Activated T-helper 17 cell treated with anti-CD3 and anti-CD28 coated beads, Interleukin-2, amount 50 U/mL, for 72 hours (primary cell): ENCODE data around the gene RBM42. TPM values are rescaled to one million over a fixed set of nuclear protein-coding genes. Genes with fewer than 3 reads are reported as not detected.
A peak's percentile ranks its signal among the peaks of the same experiment; 100 is the strongest.

Experiments used
- ATAC-seq: fragments of 150-1000 bp; cut with Tn5 transposase; replicated peaks from 2 replicates; pipeline ENCODE4 v1.10.0; 2021; ENCODE audit warnings: mild to moderate bottlenecking, moderate library complexity
- H3K27ac Mint-ChIP-seq: one replicate; pipeline ENCODE4 v1.8.0; 2022; ENCODE audit warnings: mixed read lengths
- H3K27me3 Mint-ChIP-seq: one replicate; pipeline ENCODE4 v1.8.0; 2022; ENCODE audit warnings: mixed read lengths
- H3K36me3 Mint-ChIP-seq: one replicate; pipeline ENCODE4 v1.8.0; 2022; ENCODE audit warnings: low read depth, mild to moderate bottlenecking, mixed read lengths
- H3K4me1 Mint-ChIP-seq: one replicate; pipeline ENCODE4 v1.8.0; 2022; ENCODE audit warnings: mixed read lengths
- H3K4me3 Mint-ChIP-seq: one replicate; pipeline ENCODE4 v1.8.0; 2022; ENCODE audit warnings: mild to moderate bottlenecking, mixed read lengths
- H3K9me3 Mint-ChIP-seq: one replicate; pipeline ENCODE4 v1.8.0; 2022; ENCODE audit warnings: mixed read lengths
- total RNA-seq, 2 donors: library from RNA; stranded (reverse); gene quantifications; one replicate each; pipeline ENCODE4 v1.2.3, GENCODE V29; 2022

Gene RBM42
- total RNA-seq, 2 donors from 2014 or later: 54.7 to 95.6 TPM

GRCh38 chr19:35636651-35637050 is 7.8 kb downstream of the RBM42 start:
- Mint-ChIP-seq H3K4me1 (no peaks in the 10 kb centered on the region), H3K36me3 (peaks cover 67% of the 10 kb centered on the region), H3K27me3 (no peaks in the 10 kb centered on the region), H3K4me3 (no peak overlapping the region), H3K9me3 (no peaks in the 10 kb centered on the region), H3K27ac (no peak overlapping the region)
- peak; percentile 67 for ATAC-seq

DNA sequence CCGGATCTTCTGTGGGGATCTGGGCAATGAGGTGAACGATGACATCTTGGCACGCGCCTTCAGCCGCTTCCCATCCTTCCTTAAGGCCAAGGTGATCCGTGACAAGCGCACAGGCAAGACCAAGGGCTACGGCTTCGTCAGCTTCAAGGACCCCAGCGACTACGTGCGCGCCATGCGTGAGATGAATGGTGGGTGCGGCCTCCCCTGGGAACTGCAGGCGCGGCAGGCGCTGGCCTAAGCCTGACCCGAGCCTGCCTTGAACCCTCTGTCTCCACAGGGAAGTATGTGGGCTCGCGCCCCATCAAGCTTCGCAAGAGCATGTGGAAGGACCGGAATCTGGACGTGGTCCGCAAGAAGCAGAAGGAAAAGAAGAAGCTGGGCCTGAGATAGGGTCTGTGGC is 8.3 kb downstream of the RBM42 start:
- H3K4me3 Mint-ChIP-seq: no peak overlapping the region
- H3K27me3 Mint-ChIP-seq: no peaks in the 10 kb centered on the region
- no peaks in the 10 kb centered on the region for H3K4me1 Mint-ChIP-seq
- no peaks in the 10 kb centered on the region for H3K9me3 Mint-ChIP-seq
- peaks cover 62% of the 10 kb centered on the region for H3K36me3 Mint-ChIP-seq
- no peak overlapping the region for H3K27ac Mint-ChIP-seq
- no peak for ATAC-seq

DNA sequence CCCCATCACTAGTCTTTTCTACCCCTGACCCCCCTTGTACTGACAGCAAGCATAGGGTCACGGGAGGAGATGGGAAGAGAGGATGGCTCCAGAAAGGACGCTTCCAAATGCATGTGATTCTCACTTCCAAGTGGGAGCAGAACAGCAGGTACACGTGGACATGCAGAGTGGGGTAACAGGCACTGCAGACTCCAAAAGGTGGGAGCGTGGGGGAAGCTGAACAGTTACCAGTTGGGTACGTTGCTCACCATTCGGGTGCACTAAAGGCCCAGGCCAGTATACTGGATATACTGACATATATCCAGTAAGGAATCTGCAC is 10.4 kb downstream of the RBM42 start:
- H3K27me3 Mint-ChIP-seq: no peaks in the 10 kb centered on the region
- H3K4me3 Mint-ChIP-seq: no peak overlapping the region
- no peaks in the 10 kb centered on the region for H3K9me3 Mint-ChIP-seq
- peaks cover 41% of the 10 kb centered on the region for H3K36me3 Mint-ChIP-seq
- no peak overlapping the region for H3K27ac Mint-ChIP-seq
- H3K4me1 Mint-ChIP-seq: no peaks in the 10 kb centered on the region
- no peak for ATAC-seq

- H3K9me3 Mint-ChIP-seq: no peaks in the 10 kb centered on the region
- ATAC-seq: no peak
- peaks cover under 1% of the 10 kb centered on the region for H3K4me1 Mint-ChIP-seq
- no peaks in the 10 kb centered on the region for H3K27me3 Mint-ChIP-seq
- H3K4me3 Mint-ChIP-seq: no peak overlapping the region
- H3K36me3 Mint-ChIP-seq: peaks cover 35% of the 10 kb centered on the region
- H3K27ac Mint-ChIP-seq: no peak overlapping the region
These were observed 11.0 kb downstream of the RBM42 start for GRCh38 chr19:35639863-35640262.

DNA sequence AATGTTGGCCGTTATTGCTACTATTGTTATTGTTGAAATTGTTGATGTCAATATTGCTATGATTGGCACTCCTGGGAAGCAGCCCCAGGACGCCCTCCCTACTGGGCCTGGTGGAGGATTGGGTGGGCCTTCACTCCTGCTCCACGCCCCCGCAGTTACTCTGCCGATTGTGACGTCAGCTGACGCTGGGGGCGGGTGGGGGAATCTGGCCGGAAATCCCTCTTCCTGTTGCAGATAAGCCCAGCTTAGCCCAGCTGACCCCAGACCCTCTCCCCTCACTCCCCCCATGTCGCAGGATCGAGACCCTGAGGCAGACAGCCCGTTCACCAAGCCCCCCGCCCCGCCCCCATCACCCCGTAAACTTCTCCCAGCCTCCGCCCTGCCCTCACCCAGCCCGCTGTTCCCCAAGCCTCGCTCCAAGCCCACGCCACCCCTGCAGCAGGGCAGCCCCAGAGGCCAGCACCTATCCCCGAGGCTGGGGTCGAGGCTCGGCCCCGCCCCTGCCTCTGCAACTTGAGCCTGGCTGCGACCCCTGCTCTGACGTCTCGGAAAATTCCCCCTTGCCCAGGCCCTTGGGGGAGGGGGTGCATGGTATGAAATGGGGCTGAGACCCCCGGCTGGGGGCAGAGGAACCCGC is 12.8 kb downstream of the RBM42 start, which contains the start of gene ETV2:
ETV2 (plus strand) TSS at position 231 of the 637 bp plus-strand sequence. CDS start 716 bp downstream, outside the sequence.
- no peaks in the 10 kb centered on the region for H3K27me3 Mint-ChIP-seq
- H3K36me3 Mint-ChIP-seq: peaks cover 17% of the 10 kb centered on the region
- peaks cover 6% of the 10 kb centered on the region for H3K4me1 Mint-ChIP-seq
- no peak for ATAC-seq
- no peaks in the 10 kb centered on the region for H3K9me3 Mint-ChIP-seq
- no peak within 1 kb of the TSS for H3K27ac Mint-ChIP-seq
- H3K4me3 Mint-ChIP-seq: peak within 1 kb of the TSS; percentile 83

- Mint-ChIP-seq H3K27me3 (no peaks in the 10 kb centered on the region), H3K27ac (no peak overlapping the region), H3K4me1 (peaks cover 6% of the 10 kb centered on the region), H3K36me3 (peaks cover 10% of the 10 kb centered on the region), H3K4me3 (peak overlapping the region; percentile 83), H3K9me3 (no peaks in the 10 kb centered on the region)
- no peak for ATAC-seq
These were observed 13.5 kb downstream of the RBM42 start for GRCh38 chr19:35642312-35642711.

DNA sequence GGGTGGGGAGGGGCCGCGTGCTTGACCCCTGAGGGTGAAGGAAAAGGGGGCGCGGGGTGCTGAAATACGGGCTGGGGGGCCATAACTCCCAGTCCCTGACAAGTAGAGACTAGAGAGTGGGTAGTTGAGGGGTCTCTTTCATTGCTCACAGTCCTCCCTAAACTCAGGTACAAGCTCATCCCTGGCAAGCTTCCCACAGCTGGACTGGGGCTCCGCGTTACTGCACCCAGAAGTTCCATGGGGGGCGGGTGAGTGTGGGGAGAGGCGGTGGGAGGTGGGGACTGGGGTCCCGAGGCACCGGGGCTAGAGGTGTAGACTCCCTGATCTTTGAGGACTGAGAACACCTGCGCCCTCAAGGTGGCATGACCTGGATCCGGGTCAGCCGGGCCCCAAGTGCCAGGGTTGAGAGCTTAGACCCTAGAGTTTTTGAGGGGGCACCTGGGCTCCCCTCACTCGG is 14.0 kb downstream of the RBM42 start:
- Mint-ChIP-seq H3K27me3 (no peaks in the 10 kb centered on the region), H3K4me1 (peaks cover 6% of the 10 kb centered on the region), H3K9me3 (no peaks in the 10 kb centered on the region), H3K4me3 (peak overlapping the region; percentile 83), H3K27ac (no peak overlapping the region), H3K36me3 (peaks cover 6% of the 10 kb centered on the region)
- ATAC-seq: no peak

DNA sequence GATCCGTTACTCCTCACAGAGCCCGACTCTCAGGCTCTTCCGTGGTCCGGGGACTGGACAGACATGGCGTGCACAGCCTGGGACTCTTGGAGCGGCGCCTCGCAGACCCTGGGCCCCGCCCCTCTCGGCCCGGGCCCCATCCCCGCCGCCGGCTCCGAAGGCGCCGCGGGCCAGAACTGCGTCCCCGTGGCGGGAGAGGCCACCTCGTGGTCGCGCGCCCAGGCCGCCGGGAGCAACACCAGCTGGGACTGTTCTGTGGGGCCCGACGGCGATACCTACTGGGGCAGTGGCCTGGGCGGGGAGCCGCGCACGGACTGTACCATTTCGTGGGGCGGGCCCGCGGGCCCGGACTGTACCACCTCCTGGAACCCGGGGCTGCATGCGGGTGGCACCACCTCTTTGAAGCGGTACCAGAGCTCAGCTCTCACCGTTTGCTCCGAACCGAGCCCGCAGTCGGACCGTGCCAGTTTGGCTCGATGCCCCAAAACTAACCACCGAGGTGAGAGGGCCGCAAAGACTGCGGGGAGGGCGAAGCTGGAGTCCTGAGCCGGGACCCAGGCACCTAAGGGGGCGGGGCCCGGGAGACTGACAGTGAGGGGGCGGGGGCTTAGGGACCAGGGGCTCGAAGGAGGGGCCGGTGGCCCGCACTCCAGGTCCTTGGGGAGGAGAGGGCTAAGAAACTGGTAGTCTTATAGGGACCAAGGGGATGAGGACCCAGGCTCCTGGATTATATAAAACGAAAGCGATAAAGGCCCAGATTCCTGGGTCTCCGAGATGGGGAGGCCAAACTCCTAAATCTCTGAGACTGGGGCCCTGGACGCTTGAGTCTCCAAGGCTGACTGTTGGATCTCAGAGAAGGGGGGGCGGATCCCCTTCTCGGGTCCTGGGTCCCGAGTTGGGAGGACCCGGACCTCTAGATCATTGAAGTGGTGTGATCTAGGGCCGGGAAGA is 14.7 kb downstream of the RBM42 start:
- H3K36me3 Mint-ChIP-seq: peaks cover 6% of the 10 kb centered on the region
- H3K9me3 Mint-ChIP-seq: no peaks in the 10 kb centered on the region
- H3K4me1 Mint-ChIP-seq: peaks cover 6% of the 10 kb centered on the region
- ATAC-seq: peak; percentile 57
- H3K27ac Mint-ChIP-seq: peak overlapping the region; percentile 39
- H3K4me3 Mint-ChIP-seq: peak overlapping the region; percentile 83
- no peaks in the 10 kb centered on the region for H3K27me3 Mint-ChIP-seq

GRCh38 chr19:35644206-35644986 is 15.6 kb downstream of the RBM42 start:
- Mint-ChIP-seq H3K36me3 (peaks cover 14% of the 10 kb centered on the region), H3K27ac (peak overlapping the region; percentile 39), H3K27me3 (no peaks in the 10 kb centered on the region), H3K4me1 (peaks cover 6% of the 10 kb centered on the region), H3K9me3 (no peaks in the 10 kb centered on the region), H3K4me3 (peak overlapping the region; percentile 83)
- ATAC-seq: peak; percentile 84

GRCh38 chr19:35644987-35645679 is 16.3 kb downstream of the RBM42 start:
- Mint-ChIP-seq H3K27me3 (no peaks in the 10 kb centered on the region), H3K36me3 (peaks cover 19% of the 10 kb centered on the region), H3K27ac (peak overlapping the region; percentile 39), H3K9me3 (no peaks in the 10 kb centered on the region), H3K4me1 (peaks cover 6% of the 10 kb centered on the region), H3K4me3 (peak overlapping the region; percentile 83)
- ATAC-seq: peak; percentile 25

DNA sequence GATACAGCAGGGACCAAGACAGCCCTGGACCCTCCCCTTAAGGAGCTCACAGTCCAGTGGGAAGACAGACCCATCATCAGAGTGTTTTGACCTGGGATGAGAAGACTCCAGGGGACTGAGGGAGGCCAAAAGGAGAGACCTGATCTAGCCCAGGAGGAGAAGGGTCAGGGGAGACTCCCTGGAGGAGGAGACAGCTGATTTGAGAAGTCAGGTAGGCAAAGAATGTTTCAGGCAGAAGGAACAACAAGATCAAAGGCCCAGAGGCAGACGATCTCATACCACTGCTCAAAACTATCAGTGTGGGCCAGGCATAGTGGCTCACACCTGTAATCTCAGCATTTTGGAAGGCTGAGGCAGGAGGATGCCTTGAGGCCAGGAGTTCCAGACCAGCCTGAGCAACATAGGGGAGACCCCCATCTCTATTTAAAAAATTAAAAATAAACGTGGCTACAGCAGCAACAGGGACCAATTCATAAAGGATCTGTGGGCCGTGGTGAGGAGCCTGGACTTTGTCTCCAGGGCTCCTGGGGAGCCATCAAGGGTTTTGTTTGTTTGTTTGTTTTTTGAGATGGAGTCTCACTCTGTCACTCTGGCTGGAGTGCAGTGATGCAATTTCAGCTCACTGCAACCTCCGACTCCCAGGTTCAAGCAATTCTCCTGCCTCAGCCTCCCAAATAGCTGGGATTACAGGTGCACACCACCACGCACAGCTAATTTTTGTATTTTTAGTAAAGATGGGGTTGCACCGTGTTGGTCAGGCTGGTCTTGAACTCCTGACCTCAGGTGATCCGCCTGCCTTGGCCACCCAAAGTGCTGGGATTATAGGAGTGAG is 17.1 kb downstream of the RBM42 start:
- Mint-ChIP-seq H3K9me3 (no peaks in the 10 kb centered on the region), H3K4me1 (peaks cover 6% of the 10 kb centered on the region), H3K27ac (no peak overlapping the region), H3K27me3 (no peaks in the 10 kb centered on the region), H3K36me3 (peaks cover 24% of the 10 kb centered on the region), H3K4me3 (peak overlapping the region; percentile 83)
- no peak for ATAC-seq

DNA sequence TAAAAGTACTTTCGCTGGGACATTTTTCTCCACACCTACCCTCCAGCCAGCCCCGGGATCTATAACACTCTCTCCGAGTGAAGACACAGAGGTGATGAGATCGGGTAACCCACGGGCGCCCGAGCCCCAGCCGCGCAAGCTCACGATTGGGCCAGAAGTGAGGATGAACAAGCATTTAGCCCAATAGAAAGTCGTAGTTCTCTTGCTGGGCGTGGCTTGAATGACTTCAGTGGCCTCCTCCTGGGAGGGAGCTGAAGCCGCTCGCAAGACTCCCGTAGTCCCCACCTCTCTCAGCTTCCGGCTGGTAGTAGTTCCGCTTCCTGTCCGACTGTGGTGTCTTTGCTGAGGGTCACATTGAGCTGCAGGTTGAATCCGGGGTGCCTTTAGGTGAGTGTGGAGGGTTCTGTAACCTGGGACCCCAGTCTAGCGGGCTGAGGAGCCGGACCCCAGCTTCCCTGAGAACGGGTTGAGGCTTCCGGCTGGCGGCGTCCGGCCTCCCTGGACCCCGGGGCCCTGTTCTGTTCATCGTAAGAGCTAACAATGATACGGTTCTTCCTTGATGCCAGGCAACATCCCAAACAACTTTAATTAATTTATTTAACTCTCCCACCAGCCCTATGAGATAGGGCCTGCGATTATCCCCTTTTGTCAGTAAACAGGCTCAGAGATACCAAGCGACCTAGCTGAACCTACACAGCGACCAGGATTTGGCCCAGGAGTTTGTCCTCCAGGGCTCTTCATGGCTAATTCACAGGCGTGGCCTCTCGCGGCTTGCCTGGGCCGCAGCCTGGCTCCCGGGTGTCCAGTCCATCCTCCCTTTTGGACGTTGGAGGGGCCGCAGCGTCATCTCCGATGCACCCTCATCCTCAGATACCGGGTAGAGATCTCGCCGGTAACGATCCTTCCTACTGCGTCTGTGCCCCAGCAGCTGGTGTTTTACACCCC is 19.5 kb downstream of the RBM42 start, which contains the start of gene COX6B1:
COX6B1 (plus strand) TSS at position 307 of the 945 bp plus-strand sequence. CDS start 2,921 bp downstream, outside the sequence.
- Mint-ChIP-seq H3K9me3 (no peaks in the 10 kb centered on the region), H3K27ac (peak within 1 kb of the TSS; percentile 95), H3K4me3 (peak within 1 kb of the TSS; percentile 95), H3K27me3 (no peaks in the 10 kb centered on the region), H3K4me1 (peaks cover 6% of the 10 kb centered on the region), H3K36me3 (peaks cover 48% of the 10 kb centered on the region)
- peak; percentile 73 for ATAC-seq
